Measurements from ENCODE around the gene GAL3ST3.

GAL3ST3 gene

GRCh38 chr11:66087148-66087908 is 38.4 kb upstream of the GAL3ST3 start:
- no peak overlapping the region for H3K27ac ChIP-seq (ENCODE audit: low read length)
- no peaks in the 10 kb centered on the region for H3K9me2 ChIP-seq (replicated peaks; ENCODE audit: insufficient read depth, low read length)
- no peak overlapping the region for H2AFZ ChIP-seq (ENCODE audit: low read length)
- peaks cover 7% of the 10 kb centered on the region; the same call in 1 of the 2 replicates for H3K4me1 ChIP-seq (ENCODE audit: low read length)
- DNase-seq = no peak
- H3K27me3 ChIP-seq (replicated peaks; ENCODE audit: insufficient read depth, low read length) = no peaks in the 10 kb centered on the region
- H3K9me3 ChIP-seq (replicated peaks; ENCODE audit: insufficient read depth, low read length) = no peaks in the 10 kb centered on the region
- H3K79me2 ChIP-seq (ENCODE audit: low read length) = peaks cover 54% of the 10 kb centered on the region
- no peak overlapping the region for H3K4me3 ChIP-seq (ENCODE audit: low read length)
- TF ChIP-seq EZH2 (optimal IDR thresholded peaks at IDR 0.05; ENCODE audit: low read depth, low read length) (no peak), EZH2phosphoT487 (IDR thresholded peaks at IDR 0.05; ENCODE audit: low read length) (no peak), CTCF (IDR thresholded peaks at IDR 0.05; ENCODE audit: low read length) (no peak)
- no peaks in the 10 kb centered on the region for H3K36me3 ChIP-seq (replicated peaks; ENCODE audit: insufficient read depth, low read length)
- H3K9ac ChIP-seq (ENCODE audit: low read length) = no peak overlapping the region
- H4K20me1 ChIP-seq (ENCODE audit: insufficient read depth, low read length) = no peaks in the 10 kb centered on the region
- no peaks in the 10 kb centered on the region for H3F3A ChIP-seq (ENCODE audit: insufficient read depth, low read length)
- H3K4me2 ChIP-seq (ENCODE audit: low read depth, low read length) = no peak overlapping the region

GRCh38 chr11:66084821-66085475 is 36.0 kb upstream of the GAL3ST3 start:
- no peak for DNase-seq
- Histone ChIP-seq H3K79me2 (ENCODE audit: low read length) (peaks cover 72% of the 10 kb centered on the region), H4K20me1 (ENCODE audit: insufficient read depth, low read length) (no peaks in the 10 kb centered on the region), H3K9me2 (replicated peaks; ENCODE audit: insufficient read depth, low read length) (no peaks in the 10 kb centered on the region), H3K9me3 (replicated peaks; ENCODE audit: insufficient read depth, low read length) (no peaks in the 10 kb centered on the region), H3K27me3 (replicated peaks; ENCODE audit: insufficient read depth, low read length) (no peaks in the 10 kb centered on the region), H3K27ac (ENCODE audit: low read length) (no peak overlapping the region), H3K9ac (ENCODE audit: low read length) (no peak overlapping the region), H3K4me3 (ENCODE audit: low read length) (no peak overlapping the region), H3K4me1 (ENCODE audit: low read length) (peaks cover 26% of the 10 kb centered on the region), H2AFZ (ENCODE audit: low read length) (no peak overlapping the region), H3K4me2 (ENCODE audit: low read depth, low read length) (no peak overlapping the region), H3K36me3 (replicated peaks; ENCODE audit: insufficient read depth, low read length) (no peaks in the 10 kb centered on the region), H3F3A (ENCODE audit: insufficient read depth, low read length) (peaks cover 13% of the 10 kb centered on the region)
- TF ChIP-seq CTCF (IDR thresholded peaks at IDR 0.05; ENCODE audit: low read length) = no peak
- TF ChIP-seq EZH2phosphoT487 (IDR thresholded peaks at IDR 0.05; ENCODE audit: low read length) = no peak
- no peak for TF ChIP-seq EZH2 (optimal IDR thresholded peaks at IDR 0.05; ENCODE audit: low read depth, low read length)

GRCh38 chr11:66083767-66084166 is 34.8 kb upstream of the GAL3ST3 start:
- Histone ChIP-seq H3K79me2 (ENCODE audit: low read length) (peaks cover 78% of the 10 kb centered on the region), H3K27me3 (replicated peaks; ENCODE audit: insufficient read depth, low read length) (no peaks in the 10 kb centered on the region), H3K4me3 (ENCODE audit: low read length) (no peak overlapping the region), H3K27ac (ENCODE audit: low read length) (no peak overlapping the region), H2AFZ (ENCODE audit: low read length) (no peak overlapping the region), H3K36me3 (replicated peaks; ENCODE audit: insufficient read depth, low read length) (no peaks in the 10 kb centered on the region), H3K9me3 (replicated peaks; ENCODE audit: insufficient read depth, low read length) (no peaks in the 10 kb centered on the region), H3K4me1 (ENCODE audit: low read length) (peaks cover 26% of the 10 kb centered on the region), H3K9me2 (replicated peaks; ENCODE audit: insufficient read depth, low read length) (no peaks in the 10 kb centered on the region), H3K4me2 (ENCODE audit: low read depth, low read length) (no peak overlapping the region), H4K20me1 (ENCODE audit: insufficient read depth, low read length) (no peaks in the 10 kb centered on the region), H3F3A (ENCODE audit: insufficient read depth, low read length) (peaks cover 13% of the 10 kb centered on the region), H3K9ac (ENCODE audit: low read length) (no peak overlapping the region)
- no peak for TF ChIP-seq CTCF (IDR thresholded peaks at IDR 0.05; ENCODE audit: low read length)
- no peak for TF ChIP-seq EZH2phosphoT487 (IDR thresholded peaks at IDR 0.05; ENCODE audit: low read length)
- no peak for TF ChIP-seq EZH2 (optimal IDR thresholded peaks at IDR 0.05; ENCODE audit: low read depth, low read length)
- DNase-seq = no peak

Data from MM.1S (cell line).